Left lung (tissue), 10 donors: ENCODE measurements around the gene PRPF38B. TPM values are rescaled to one million over a fixed set of nuclear protein-coding genes. Genes with fewer than 3 reads are reported as not detected.

Source experiments
- ATAC-seq: fragments of 200-7000 bp; cut with Tn5 transposase; one replicate; pipeline ENCODE4 v1.9.1; 2020; ENCODE audit warnings: moderate library complexity
- DNase-seq, 4 donors: peaks; one replicate each; pipeline ENCODE4 v3.0.0-alpha.2; 2013 to 2020
- H3K27ac ChIP-seq, 2 donors: fragments of 200-600 bp; sonication (generic) in 1 of 2; one replicate each; pipeline versions ENCODE4 v1.5.0 to v1.8.0; 2020 to 2021
- H3K27me3 ChIP-seq, 2 donors: fragments of 200-600 bp; sonication (generic) in 1 of 2; one replicate each; pipeline versions ENCODE4 v1.5.0 to v1.8.0; 2020 to 2021
- H3K36me3 ChIP-seq, 2 donors: fragments of 200-600 bp; sonication (generic) in 1 of 2; one replicate each; pipeline versions ENCODE4 v1.5.0 to v1.8.0; 2020 to 2021
- H3K4me1 ChIP-seq, 2 donors: fragments of 200-600 bp; one replicate each; pipeline ENCODE4 v1.8.0; 2021
- H3K4me3 ChIP-seq, 2 donors: fragments of 200-600 bp; sonication (generic) in 1 of 2; one replicate each; pipeline versions ENCODE4 v1.5.0 to v1.8.0; 2020 to 2021; ENCODE audit warnings: mild to moderate bottlenecking in 1 of 2
- H3K9me3 ChIP-seq, 2 donors: fragments of 200-600 bp; sonication (generic) in 1 of 2; one replicate each; pipeline versions ENCODE4 v1.5.0 to v1.8.0; 2020 to 2021
- intact Hi-C, 2 donors: fragments of 100-400 bp; cut with DNase I; formaldehyde crosslinking; loops; one replicate each; pipeline versions ENCODE4 v1.11.2 to v1.14.2; 2022
- polyA plus RNA-seq, 6 donors: library from polyadenylated mRNA; unstranded; fragments of 120-200 nt; gene quantifications; one replicate each; pipeline ENCODE4 v1.2.1, GENCODE V29; 2013; ENCODE audit not compliant: insufficient read length in 6 of 6
- total RNA-seq, 2 donors: library from RNA; stranded (reverse); fragmentation: NEBNext Ultra II Directional; extraction: Animal tissue kit (Norgen Biotek cat#: 25700); gene quantifications; one replicate each; pipeline ENCODE4 v1.2.1, GENCODE V29; 2021
- TF ChIP-seq, protein P1 (sequence below), 2 donors: fragments of 200-600 bp; sonication (generic) in 1 of 2; IDR thresholded peaks; one replicate each; pipeline versions ENCODE4 v1.5.0 to v1.8.0; 2021; ENCODE audit warnings: antibody characterized with exemption in 2 of 2
- donor health status: DM: no; HTN: yes; CAD: no.
- donor health status: DM: no; HTN: no; CAD: no.

Gene PRPF38B
- total and polyA plus RNA-seq, 8 donors, result 24.7 to 95.5 (median 86.2) TPM

DNA sequence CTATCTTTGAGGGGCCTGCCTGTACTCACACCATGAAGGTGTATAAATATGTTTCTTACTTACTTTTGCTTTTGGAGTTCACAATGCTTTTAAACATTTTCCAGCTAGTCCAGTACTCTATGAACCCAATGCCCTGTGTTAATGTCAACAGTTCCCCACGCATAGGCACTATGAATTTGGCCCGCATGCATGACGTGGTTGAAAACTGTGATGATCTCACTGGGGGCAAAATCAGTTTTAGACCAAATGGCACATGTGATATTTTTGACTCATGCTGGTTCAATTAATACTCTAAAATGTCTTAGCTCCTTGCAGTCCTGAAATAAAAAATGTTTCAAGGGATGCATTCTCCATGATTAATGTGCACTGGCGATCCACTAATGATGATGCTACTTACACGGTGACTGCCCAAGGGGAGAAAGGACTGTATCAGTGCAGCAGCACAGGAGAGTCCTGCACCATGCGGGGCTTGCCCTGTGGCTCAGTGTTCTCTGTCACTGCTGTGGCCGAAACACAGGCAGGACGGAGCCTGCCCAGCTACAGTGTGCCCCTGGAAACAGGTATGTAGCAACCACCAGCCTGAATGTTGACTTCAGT, 36.3 kb downstream of the PRPF38B start:
- Histone ChIP-seq H3K4me1 (no peaks in the 10 kb centered on the region), H3K27me3 (no peaks in the 10 kb centered on the region), H3K9me3 (no peaks in the 10 kb centered on the region), H3K27ac (no peak overlapping the region), H3K36me3 (no peaks in the 10 kb centered on the region), H3K4me3 (no peak overlapping the region)
- DNase-seq (no peak), ATAC-seq (no peak)
- intact Hi-C loops, result no loop called here
- TF ChIP-seq, protein P1, sequence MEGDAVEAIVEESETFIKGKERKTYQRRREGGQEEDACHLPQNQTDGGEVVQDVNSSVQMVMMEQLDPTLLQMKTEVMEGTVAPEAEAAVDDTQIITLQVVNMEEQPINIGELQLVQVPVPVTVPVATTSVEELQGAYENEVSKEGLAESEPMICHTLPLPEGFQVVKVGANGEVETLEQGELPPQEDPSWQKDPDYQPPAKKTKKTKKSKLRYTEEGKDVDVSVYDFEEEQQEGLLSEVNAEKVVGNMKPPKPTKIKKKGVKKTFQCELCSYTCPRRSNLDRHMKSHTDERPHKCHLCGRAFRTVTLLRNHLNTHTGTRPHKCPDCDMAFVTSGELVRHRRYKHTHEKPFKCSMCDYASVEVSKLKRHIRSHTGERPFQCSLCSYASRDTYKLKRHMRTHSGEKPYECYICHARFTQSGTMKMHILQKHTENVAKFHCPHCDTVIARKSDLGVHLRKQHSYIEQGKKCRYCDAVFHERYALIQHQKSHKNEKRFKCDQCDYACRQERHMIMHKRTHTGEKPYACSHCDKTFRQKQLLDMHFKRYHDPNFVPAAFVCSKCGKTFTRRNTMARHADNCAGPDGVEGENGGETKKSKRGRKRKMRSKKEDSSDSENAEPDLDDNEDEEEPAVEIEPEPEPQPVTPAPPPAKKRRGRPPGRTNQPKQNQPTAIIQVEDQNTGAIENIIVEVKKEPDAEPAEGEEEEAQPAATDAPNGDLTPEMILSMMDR (IDR thresholded peaks at IDR 0.05), result no peak

DNA sequence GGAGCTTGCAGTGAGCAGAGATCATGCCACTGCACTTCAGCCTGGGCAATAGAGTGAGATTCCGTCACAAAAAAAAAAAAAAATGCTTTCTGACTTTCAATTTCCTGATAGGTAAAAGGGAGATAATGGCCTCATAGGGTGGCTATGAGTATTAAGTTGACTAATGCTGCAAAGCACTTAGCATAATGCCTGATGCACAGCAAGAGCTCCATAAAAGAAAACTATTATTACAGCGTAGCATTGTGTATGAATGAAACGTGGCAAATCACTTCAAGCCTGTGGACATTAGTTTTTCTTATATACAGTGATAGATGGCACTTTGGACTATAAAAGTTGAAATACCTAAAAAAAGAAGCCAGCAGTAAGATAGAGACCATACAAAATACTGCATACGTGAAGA, 37.4 kb downstream of the PRPF38B start:
- TF ChIP-seq, protein P1 (IDR thresholded peaks at IDR 0.05), result no peak
- ATAC-seq (no peak), DNase-seq (no peak)
- Histone ChIP-seq H3K4me3 (no peak overlapping the region), H3K27ac (no peak overlapping the region), H3K4me1 (no peaks in the 10 kb centered on the region), H3K27me3 (no peaks in the 10 kb centered on the region), H3K9me3 (no peaks in the 10 kb centered on the region), H3K36me3 (no peaks in the 10 kb centered on the region)
- intact Hi-C loops, result no loop called here

DNA sequence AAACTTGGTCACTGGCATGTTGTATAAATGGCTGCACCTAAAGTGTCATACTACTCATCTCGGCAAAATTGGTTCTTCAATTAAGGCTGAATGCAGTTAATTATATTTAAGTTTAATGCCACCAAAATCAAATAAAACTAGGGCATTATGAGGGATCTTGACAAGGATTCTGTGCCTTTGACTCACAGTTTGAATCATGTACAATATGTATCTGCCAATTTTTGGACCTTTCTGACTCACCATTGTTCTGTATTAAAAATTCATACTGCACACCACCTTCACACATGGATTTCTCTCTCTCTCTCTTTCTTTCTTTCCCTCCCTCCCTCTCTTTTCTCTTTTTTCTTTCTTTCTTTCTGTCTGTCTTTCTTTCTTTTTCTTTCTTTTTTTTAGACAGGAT, 40.3 kb downstream of the PRPF38B start:
- TF ChIP-seq, protein P1 (IDR thresholded peaks at IDR 0.05), result no peak
- intact Hi-C loops, result no loop called here
- Histone ChIP-seq H3K27ac (no peak overlapping the region), H3K4me1 (no peaks in the 10 kb centered on the region), H3K9me3 (no peaks in the 10 kb centered on the region), H3K36me3 (no peaks in the 10 kb centered on the region), H3K27me3 (peaks cover 0 to 4% of the 10 kb centered on the region in 2 donors), H3K4me3 (no peak overlapping the region)
- no peak for ATAC-seq
- no peak for DNase-seq

DNA sequence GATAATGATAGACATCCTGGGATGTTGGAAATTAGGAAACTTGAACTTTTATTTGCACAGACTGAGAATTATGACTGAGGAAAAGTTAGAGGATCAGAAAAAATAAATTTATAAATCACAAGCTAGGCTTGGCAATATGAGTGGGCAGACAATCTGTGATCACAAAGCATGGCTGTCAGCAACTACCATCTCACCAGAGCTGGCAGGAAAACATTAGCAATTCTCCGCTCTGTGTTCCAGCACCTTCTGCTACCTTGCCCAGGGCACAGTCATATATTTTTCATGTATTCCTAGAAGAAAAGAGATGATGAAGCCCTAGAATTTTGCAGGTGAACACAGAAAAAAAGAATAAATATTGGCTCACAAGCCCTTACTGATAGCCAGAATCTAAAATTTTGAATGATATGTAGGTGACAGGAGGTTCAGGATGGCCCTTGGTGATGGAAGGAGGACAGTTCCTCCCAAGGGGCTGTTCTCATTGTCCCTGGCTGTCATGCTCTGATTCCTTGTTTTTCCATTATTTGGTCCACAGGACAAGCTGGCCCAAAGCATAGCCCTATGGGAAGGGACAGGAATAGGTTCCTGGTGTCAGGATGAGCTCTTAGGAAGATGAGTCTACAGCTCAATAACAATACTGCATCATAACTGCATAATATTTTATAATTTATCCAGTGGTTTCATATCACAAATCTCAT, 42.2 kb downstream of the PRPF38B start:
- Histone ChIP-seq H3K4me1 (no peaks in the 10 kb centered on the region), H3K27me3 (peaks cover 0 to 4% of the 10 kb centered on the region in 2 donors), H3K27ac (no peak overlapping the region), H3K9me3 (no peaks in the 10 kb centered on the region), H3K36me3 (no peaks in the 10 kb centered on the region), H3K4me3 (no peak overlapping the region)
- TF ChIP-seq, protein P1 (IDR thresholded peaks at IDR 0.05), result no peak
- ATAC-seq (no peak), DNase-seq (no peak)
- intact Hi-C loops, result no loop called here

DNA sequence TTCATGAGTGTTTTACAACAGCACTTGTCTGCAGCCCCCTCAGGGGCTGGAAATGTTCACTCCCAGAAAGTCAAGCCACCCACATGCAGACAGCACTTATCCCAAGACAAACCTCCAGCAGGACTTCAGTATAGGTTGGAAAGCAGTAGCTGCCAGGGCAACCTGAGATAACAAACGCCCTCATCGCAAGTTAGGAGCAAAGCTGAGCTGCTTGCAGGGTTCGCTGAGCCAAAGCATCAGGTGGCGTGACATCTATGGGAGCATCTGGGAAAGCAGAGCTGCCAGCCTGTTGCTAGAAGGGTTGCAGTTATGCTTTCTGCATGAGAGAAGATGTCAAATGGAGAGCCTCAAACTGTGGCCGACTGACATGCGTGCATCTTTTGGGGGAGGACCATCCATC, 50.1 kb downstream of the PRPF38B start:
- intact Hi-C loops, result no loop called here
- TF ChIP-seq, protein P1 (IDR thresholded peaks at IDR 0.05), result no peak
- no peaks in the 10 kb centered on the region for H3K4me1 ChIP-seq
- ATAC-seq (no peak), DNase-seq (no peak)
- H3K9me3 ChIP-seq, result no peaks in the 10 kb centered on the region
- H3K27me3 ChIP-seq, result no peaks in the 10 kb centered on the region
- no peak overlapping the region for H3K4me3 ChIP-seq
- no peaks in the 10 kb centered on the region for H3K36me3 ChIP-seq
- no peak overlapping the region for H3K27ac ChIP-seq
